HG03575 (cell line): ENCODE data around the gene WWC2.

ENCODE experiments used
- ATAC-seq: cut with Tn5 transposase; IDR thresholded peaks from one replicate; pipeline ENCODE4 v1.9.1; 2021; ENCODE audit not compliant: unreplicated experiment, insufficient number of reproducible peaks, low FRiP score; ENCODE audit errors: extremely low read depth

WWC2 gene

DNA sequence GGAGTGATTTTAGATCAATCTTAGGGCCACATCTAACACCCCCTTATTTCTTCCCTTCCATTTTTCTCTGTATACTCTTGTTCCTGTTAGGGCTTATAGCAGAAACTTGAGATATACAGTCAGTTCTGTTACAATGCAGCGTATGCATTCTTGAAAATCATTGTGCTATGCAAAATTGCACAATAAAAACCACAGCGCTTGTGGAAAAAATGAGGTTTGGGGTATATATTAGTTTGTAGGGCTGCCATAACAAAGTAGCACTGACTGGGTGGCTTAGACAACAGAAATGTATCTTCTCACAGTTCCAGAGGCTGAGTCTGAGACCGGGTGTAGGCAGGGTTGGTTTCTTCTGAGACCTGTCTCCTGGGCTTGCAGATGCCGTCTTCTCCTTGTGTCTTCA is 59.0 kb downstream of the WWC2 start:
- ATAC-seq = no peak

DNA sequence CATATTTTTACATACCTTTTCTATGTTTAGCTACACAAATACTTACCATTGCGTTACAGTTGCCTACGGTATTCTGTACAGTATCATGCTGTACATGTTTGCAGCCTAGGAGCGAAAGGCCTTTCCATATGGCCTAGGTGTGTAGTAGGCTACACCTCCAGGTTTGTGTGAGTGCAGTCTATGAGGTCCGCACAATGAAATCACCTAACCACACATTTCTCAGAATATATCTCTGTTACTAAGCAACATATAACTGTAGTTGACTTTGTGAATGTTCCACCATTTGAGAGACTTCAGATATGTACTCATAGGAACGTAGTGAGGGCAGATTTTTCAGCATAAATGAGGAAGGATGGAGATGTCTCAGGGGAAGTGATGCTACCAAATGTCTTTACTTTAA is 62.6 kb downstream of the WWC2 start:
- no peak for ATAC-seq

GRCh38 chr4:183163135-183163534 is 64.1 kb downstream of the WWC2 start:
- ATAC-seq = no peak

DNA sequence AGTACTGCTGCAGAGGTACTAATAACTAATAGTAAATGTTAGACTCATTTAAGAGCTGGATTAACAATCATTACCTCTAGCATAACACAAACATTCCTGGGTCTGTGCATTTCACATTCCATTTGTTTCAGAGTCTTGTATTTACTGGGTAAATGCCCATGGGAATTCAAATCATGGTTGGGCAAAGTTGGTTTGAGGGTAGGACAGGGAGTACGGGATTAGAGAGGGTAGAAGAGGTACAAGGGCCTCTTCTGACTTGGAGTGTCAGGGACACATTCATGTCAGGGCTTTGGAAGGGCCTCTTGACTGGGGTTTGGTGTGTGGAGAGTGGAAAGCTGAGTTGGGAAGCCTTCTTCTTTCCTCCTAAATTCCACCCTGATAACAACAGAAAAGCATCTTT is 65.9 kb downstream of the WWC2 start:
- no peak for ATAC-seq

DNA sequence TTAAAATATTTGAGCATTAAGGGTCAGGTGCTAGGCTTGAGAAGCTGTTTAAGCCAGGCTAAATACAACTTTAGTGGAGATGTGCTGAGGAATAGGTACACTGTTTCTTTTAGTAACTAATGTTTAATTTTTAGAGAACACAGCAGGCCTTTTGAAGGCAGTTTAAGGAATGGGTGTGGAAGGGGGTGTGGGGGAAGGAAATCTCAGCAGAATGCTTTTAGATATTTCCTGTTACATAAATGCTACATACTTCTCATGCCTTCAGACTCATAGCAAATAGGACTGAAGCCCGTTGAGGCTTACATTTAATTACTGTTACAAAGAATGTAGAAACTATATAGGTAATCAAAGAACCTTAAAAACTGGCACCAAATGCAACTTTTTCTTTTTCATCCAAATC is 66.3 kb downstream of the WWC2 start:
- ATAC-seq = no peak

DNA sequence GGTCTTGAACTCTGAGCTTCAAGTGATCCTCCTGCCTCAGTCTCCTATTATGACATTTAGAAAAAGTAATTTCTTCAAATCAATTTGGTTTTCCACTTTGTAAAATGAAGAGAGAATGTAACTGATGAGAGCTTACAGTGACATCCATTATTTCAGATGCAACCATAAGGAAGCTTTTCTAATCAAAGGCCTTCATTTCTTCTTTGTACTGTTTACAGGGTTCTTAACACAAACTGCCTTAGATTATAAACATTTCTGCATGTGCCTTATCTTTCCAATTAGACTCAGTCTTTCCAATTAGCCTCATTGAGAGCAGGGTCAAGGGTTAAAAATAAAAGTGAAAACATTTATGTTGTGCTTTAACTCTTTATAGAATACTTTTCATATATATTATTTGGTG is 71.8 kb downstream of the WWC2 start:
- no peak for ATAC-seq

- no peak for ATAC-seq
Measured at GRCh38 chr4:183171484-183172267, 72.6 kb downstream of the WWC2 start.

- ATAC-seq = no peak
Measured at GRCh38 chr4:183172881-183173280, 73.8 kb downstream of the WWC2 start.

- ATAC-seq = no peak
Measured at GRCh38 chr4:183173580-183174526, 74.8 kb downstream of the WWC2 start.

DNA sequence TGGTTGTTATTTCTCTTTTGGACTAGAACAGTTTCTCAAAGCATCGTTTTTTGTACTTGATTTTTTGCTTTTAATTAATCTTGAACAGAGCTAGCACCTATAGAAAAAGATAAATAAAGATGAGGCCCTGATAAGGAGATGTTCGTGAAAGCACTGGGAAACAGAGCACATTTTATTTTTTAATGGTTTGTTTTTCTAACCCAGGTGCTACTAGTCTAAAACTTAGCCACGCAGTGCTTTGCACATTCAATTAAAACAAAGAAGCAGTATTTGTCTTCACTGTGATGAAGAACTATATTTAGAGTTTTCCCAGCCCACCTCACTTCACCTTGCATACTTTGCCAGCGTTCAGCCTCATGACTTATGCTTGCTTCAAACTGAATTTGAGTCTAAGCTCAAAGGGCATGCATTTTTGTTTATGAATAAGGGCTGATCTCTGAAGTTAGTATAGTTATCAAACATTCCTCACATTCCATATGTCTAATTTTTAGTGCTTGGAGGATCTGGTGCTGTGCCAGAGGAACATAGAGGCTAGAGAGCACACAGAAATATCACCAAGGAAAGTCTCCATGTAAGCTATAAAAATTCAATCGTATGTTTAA is 76.7 kb downstream of the WWC2 start:
- ATAC-seq = no peak

- ATAC-seq = no peak
Measured at GRCh38 chr4:183177001-183177400, 77.9 kb downstream of the WWC2 start.

DNA sequence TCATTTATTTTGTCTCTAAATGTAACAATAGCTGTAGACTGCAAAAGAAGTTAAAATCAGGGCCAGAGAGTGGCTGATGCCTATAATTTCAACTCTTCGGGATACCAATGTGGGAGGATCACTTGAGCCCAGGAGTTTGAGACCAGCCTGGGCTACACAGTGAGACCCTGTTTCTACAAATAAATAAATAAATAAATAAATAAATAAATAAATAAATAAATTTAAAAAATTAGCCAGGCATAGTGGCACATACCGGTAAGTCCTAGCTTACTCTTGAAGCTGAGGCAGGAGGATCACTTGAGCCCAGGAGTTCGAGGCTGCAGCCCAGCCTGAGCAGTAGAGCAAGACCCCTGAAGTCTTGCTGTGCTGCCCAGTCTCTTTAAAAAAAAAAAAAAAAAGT is 79.1 kb downstream of the WWC2 start:
- ATAC-seq = no peak

DNA sequence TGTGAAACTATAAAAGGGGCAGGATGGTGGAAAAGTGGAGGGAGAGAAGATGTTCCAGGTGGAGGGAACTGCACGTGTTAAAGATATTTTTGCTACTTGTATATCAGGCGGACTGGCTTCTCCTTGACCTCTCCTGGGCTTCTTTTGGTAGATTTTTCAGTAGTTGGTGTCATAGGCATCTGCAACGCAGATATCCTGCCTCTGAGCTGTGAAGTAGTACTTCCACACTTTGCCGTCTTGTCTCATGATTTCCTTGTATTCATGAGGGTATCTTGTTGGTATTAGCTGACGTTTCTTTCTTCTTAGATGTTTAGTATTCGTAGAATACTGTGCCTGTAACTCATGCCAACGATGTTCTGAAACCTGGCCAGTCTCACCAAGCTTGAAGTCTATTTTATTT is 81.0 kb downstream of the WWC2 start:
- no peak for ATAC-seq

DNA sequence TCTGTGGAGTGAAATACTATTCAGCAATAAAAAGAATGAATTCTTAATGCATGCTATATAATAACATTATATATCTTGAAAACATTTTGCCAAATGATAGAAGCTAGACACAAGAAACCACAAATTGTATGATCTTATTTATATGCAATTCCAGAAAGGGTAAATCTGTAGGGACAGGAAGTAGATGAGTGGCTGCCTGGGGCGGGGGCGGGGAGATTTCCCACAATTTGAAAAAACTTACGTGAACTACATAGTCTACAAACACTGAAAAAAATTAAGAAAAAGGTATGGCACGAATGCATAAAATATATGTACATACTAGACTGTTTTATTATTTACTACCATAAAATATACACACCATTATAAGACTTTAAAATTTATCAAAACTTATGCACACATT is 81.6 kb downstream of the WWC2 start:
- no peak for ATAC-seq

GRCh38 chr4:183181081-183181480 is 82.0 kb downstream of the WWC2 start:
- no peak for ATAC-seq

GRCh38 chr4:183182873-183183725 is 84.0 kb downstream of the WWC2 start:
- ATAC-seq = no peak

GRCh38 chr4:183183906-183184535 is 85.0 kb downstream of the WWC2 start:
- ATAC-seq = no peak

- ATAC-seq = no peak
Measured at GRCh38 chr4:183185018-183185417, 86.0 kb downstream of the WWC2 start.

GRCh38 chr4:183185559-183185958 is 86.5 kb downstream of the WWC2 start:
- ATAC-seq = no peak
